Measurements from ENCODE around the gene USP22. TPM values are rescaled to one million over a fixed set of nuclear protein-coding genes. Genes with fewer than 3 reads are reported as not detected.
"Not testable (repeated sequence)": the region's sequence is repeated elsewhere in the genome, so short reads cannot be mapped to it uniquely, and the experiment has no call there.

USP22 gene
- total RNA-seq: 129 TPM

- Histone ChIP-seq H3K4me1 (ENCODE audit: insufficient read depth, low read length) (peaks cover 39% of the 10 kb centered on the region), H3K9me3 (ENCODE audit: low read depth, low read length) (no peaks in the 10 kb centered on the region), H3K4me3 (ENCODE audit: low read length) (peak within 1 kb of the TSS; percentile 95), H3K27me3 (ENCODE audit: insufficient read depth, low read length) (no peaks in the 10 kb centered on the region)
Observed at GRCh38 chr17:21042458-21043295, at the start of gene USP22. Gene USP22 (minus strand): TSS chr17:21043011. CDS start chr17:21042835, 176 bp downstream.

DNA sequence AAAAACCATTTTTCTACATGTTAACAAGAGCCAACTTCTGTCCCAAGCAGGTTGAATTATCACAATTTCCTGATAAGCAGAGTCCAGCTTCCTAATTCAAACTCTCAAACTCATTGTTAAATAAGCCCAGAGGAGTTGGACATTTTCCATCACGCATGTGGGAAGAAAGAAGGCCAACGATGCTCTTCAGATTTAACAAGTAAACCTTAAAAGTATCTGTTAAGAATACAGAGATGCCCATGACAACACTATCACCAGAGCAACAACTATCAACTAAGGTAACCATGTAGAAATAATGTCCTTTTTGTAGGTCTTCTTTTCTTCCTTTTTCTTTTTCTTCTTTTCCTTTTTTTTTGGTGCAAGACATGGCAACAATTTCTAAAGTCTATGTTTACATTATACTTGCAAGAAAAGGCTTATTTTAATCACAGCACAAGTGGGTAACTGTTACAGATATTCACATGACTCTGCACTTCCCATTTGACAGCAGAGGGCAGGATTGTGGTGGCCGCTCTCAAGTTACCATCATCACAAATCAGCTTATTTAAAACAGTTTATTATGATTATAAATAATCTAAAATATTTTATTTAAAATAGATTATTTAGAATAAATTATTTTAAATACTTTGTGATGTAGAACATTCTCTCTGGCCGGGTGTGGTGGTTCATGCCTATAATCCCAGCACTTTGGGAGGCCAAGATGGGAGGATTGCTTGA, 48.2 kb upstream of the USP22 start:
- no peak overlapping the region for H3K4me3 ChIP-seq (ENCODE audit: low read length)
- no peaks in the 10 kb centered on the region for H3K27me3 ChIP-seq (ENCODE audit: insufficient read depth, low read length)
- no peaks in the 10 kb centered on the region for H3K4me1 ChIP-seq (ENCODE audit: insufficient read depth, low read length)

DNA sequence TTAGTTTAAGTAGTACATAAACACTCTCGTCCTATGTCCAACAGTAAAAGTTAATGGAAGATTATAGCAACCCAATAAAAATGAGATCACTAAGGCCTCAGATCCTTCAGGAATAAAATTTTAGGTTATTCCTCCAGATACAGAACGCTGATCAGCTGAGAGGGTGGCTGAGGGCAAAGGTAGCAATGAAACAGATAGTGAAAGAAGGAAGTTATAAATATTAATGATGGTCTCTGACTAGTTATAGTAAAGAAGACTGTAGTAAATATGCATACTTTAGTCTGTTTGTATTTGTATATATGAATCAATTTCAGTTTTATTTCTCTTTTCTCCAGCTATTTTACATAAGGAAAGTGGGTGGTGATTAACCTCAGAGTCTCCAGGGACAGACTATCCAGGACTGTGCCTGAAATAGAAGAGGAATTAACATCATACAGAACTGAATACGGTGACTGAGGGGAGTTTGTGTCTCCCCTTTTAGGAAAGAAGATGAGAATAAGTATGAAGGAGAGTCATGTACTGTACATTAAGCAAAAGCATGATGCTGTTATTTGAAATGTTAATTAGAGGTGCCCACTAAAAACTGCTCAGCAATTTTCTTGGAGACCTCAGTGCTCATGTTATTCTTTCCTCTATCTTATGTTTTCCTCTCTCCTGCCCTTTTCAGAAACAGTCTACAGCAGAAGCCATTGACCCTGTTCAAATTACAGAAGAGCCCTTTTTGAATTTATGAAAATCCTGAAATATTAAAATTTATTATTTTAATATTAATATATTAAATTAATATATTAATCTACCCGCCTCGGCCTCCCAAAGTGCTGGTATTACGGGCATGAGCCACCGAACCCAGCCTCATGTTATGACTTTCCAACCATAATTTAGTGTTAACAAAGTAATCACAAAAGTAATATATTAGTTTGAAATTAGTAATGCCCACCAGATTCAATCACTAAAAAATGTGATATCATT, 47.4 kb upstream of the USP22 start:
- Histone ChIP-seq H3K9me3 (ENCODE audit: low read depth, low read length) (no peaks in the 10 kb centered on the region), H3K27me3 (ENCODE audit: insufficient read depth, low read length) (no peaks in the 10 kb centered on the region), H3K4me3 (ENCODE audit: low read length) (no peak overlapping the region), H3K4me1 (ENCODE audit: insufficient read depth, low read length) (no peaks in the 10 kb centered on the region)

More for the DNA sequence above, 48.2 kb upstream of the USP22 start:
- H3K9me3 ChIP-seq (ENCODE audit: low read depth, low read length): no peaks in the 10 kb centered on the region

DNA sequence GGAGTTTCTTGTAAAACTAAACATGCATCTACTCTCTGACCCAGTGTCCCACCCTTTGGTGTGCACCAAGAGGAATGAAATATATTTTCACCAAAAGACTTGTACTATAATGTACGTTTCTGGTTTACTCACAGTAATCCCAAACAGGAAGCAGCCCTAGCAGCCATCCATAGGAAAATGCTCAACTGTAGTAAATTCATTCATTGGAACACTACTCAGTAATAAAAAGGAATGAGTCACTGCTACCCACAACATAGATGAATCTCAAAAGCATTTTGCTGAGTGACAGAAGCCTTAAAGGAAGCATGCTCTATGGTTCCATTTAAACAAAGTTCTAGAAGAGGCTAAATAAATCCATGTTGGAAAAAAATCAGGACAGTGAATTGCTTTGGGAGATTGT, 46.3 kb upstream of the USP22 start:
- H3K4me1 ChIP-seq (ENCODE audit: insufficient read depth, low read length): no peaks in the 10 kb centered on the region
- H3K27me3 ChIP-seq (ENCODE audit: insufficient read depth, low read length): no peaks in the 10 kb centered on the region
- H3K9me3 ChIP-seq (ENCODE audit: low read depth, low read length): no peaks in the 10 kb centered on the region
- no peak overlapping the region for H3K4me3 ChIP-seq (ENCODE audit: low read length)

DNA sequence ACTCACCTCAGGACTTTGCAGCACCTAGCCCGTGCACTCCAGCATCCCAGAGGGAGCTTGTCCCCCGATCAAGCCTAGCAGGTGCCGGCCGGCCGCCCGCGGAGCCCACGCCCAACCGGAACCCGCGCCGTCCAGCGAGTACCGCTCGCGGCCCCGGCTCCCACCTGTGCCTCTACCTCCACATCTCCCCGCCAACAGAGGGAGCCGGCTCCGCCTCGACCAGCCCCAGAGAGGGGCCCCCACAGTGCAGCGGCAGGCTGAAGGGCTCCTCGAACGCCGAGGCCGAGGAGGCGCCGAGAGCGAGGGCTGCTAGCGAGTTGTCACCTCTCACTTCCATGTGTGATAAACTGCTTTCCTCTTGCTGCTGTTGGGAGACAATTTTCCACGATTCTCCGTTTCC, 42.9 kb upstream of the USP22 start:
- Histone ChIP-seq H3K4me1 (ENCODE audit: insufficient read depth, low read length) (no peaks in the 10 kb centered on the region), H3K27me3 (ENCODE audit: insufficient read depth, low read length) (no peaks in the 10 kb centered on the region), H3K4me3 (ENCODE audit: low read length) (no peak overlapping the region), H3K9me3 (ENCODE audit: low read depth, low read length) (no peaks in the 10 kb centered on the region)

DNA sequence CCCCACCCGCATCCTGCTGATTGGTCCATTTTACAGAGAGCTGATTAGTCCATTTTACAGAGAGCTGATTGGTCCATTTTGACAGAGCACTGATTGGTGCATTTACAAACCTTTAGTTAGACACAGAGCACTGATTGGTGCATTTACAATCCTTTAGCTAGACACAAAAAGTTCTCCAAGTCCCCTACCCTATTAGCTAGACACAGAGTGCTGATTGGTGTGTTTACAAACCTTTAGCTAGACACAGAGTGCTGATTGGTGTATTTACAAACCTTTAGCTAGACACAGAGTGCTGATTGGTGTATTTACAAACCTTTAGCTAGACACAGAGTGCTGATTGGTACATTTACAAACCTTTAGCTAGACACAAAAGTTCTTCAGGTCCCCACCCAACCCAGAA, 42.5 kb upstream of the USP22 start:
- not testable (repeated sequence) for H3K27me3 ChIP-seq (ENCODE audit: insufficient read depth, low read length); H3K4me3 ChIP-seq (ENCODE audit: low read length); H3K9me3 ChIP-seq (ENCODE audit: low read depth, low read length); H3K4me1 ChIP-seq (ENCODE audit: insufficient read depth, low read length)

DNA sequence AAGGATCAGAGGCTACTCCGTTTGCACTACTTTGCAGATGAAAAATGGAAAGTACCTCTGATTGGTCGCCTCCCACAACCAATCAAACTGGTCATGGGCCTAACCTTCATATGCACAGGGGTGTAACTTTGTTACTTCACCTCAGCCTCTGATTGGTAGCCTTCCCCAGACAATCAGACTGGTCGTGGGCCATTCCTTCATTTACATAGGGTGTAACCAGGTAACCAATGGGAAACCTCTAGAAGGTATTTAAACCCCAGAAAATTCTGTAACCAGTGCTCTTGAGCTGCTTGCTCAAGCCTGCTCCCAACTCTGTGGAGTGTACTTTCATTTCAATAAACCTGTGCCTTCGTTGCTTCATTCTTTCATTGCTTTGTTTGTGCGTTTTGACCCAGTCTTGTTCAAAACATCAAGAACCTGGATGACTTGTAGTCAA, 39.2 kb upstream of the USP22 start:
- H3K9me3 ChIP-seq (ENCODE audit: low read depth, low read length): no peaks in the 10 kb centered on the region
- H3K27me3 ChIP-seq (ENCODE audit: insufficient read depth, low read length): no peaks in the 10 kb centered on the region
- H3K4me3 ChIP-seq (ENCODE audit: low read length): no peak overlapping the region
- no peaks in the 10 kb centered on the region for H3K4me1 ChIP-seq (ENCODE audit: insufficient read depth, low read length)

GRCh38 chr17:21079196-21079595, 36.4 kb upstream of the USP22 start:
- H3K4me1 ChIP-seq (ENCODE audit: insufficient read depth, low read length): no peaks in the 10 kb centered on the region
- no peaks in the 10 kb centered on the region for H3K9me3 ChIP-seq (ENCODE audit: low read depth, low read length)
- H3K4me3 ChIP-seq (ENCODE audit: low read length): no peak overlapping the region
- H3K27me3 ChIP-seq (ENCODE audit: insufficient read depth, low read length): no peaks in the 10 kb centered on the region

DNA sequence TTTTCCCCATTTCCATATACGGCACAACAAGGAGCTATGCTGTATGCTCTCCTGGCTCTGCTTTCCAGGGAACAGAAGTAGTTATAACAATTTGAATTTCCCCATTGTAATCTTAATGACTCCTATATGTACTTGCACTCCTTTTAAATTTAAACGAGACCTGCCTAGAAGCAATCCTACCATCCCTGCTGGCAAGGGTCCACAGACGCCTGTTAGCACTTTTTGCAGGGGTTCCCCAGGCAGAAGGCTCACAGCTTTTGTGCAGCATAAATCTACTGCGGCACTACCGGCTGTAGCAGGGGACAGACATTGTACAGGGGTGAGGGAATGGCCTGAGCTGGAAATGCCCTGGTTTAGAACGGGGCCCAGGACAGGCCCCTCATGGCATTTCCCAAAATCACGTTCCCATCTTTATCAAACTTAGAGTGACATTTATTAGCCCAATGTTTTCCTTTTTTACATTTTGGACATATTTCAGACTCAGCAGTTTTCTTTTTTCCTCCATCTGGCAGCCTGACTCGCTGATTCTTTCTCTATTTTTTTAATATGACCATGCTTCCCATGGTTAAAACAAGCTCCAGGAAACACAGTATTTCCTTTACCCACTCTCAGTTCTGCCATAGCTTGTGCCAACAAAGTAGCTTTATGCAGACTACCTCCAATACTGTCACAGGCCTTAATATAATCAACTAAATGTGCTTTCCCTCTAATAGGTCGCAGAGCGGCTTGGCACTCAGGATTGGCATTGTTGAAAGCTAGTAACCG, 35.4 kb upstream of the USP22 start:
- Histone ChIP-seq H3K9me3 (ENCODE audit: low read depth, low read length) (no peaks in the 10 kb centered on the region), H3K27me3 (ENCODE audit: insufficient read depth, low read length) (no peaks in the 10 kb centered on the region), H3K4me1 (ENCODE audit: insufficient read depth, low read length) (no peaks in the 10 kb centered on the region), H3K4me3 (ENCODE audit: low read length) (no peak overlapping the region)

GRCh38 chr17:21077281-21077680, 34.5 kb upstream of the USP22 start:
- no peaks in the 10 kb centered on the region for H3K27me3 ChIP-seq (ENCODE audit: insufficient read depth, low read length)
- H3K4me1 ChIP-seq (ENCODE audit: insufficient read depth, low read length): no peaks in the 10 kb centered on the region

DNA sequence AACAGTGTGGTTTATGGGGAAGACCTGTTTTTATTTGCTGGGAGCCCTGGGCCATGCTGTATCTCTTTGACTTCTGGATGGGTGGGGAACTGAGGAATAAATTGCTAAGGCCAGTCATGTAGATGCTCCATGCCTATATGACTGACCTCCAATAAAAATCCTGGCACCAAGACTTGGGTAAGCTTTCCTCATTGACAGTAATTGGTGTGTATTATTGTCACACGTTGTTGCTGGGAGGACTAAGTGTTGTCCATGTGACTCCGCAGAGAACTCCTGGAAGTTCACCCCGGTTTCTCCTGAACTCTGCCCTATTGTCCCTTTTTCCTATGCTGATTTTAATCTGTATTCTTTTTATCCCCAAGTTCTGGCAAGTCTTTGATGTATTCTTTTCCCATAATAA, 33.4 kb upstream of the USP22 start:
- Histone ChIP-seq H3K27me3 (ENCODE audit: insufficient read depth, low read length) (no peaks in the 10 kb centered on the region), H3K4me1 (ENCODE audit: insufficient read depth, low read length) (no peaks in the 10 kb centered on the region), H3K4me3 (ENCODE audit: low read length) (no peak overlapping the region), H3K9me3 (ENCODE audit: low read depth, low read length) (no peaks in the 10 kb centered on the region)

More at GRCh38 chr17:21077281-21077680, 34.5 kb upstream of the USP22 start:
- no peak overlapping the region for H3K4me3 ChIP-seq (ENCODE audit: low read length)
- H3K9me3 ChIP-seq (ENCODE audit: low read depth, low read length): no peaks in the 10 kb centered on the region

- H3K4me1 ChIP-seq (ENCODE audit: insufficient read depth, low read length): no peaks in the 10 kb centered on the region
- no peaks in the 10 kb centered on the region for H3K9me3 ChIP-seq (ENCODE audit: low read depth, low read length)
- no peak overlapping the region for H3K4me3 ChIP-seq (ENCODE audit: low read length)
- H3K27me3 ChIP-seq (ENCODE audit: insufficient read depth, low read length): no peaks in the 10 kb centered on the region
Observed at GRCh38 chr17:21075739-21076085, 32.9 kb upstream of the USP22 start.

- Histone ChIP-seq H3K4me1 (ENCODE audit: insufficient read depth, low read length) (no peaks in the 10 kb centered on the region), H3K9me3 (ENCODE audit: low read depth, low read length) (no peaks in the 10 kb centered on the region), H3K27me3 (ENCODE audit: insufficient read depth, low read length) (no peaks in the 10 kb centered on the region), H3K4me3 (ENCODE audit: low read length) (no peak overlapping the region)
Observed at GRCh38 chr17:21072745-21073197, 30.0 kb upstream of the USP22 start.

- no peak overlapping the region for H3K4me3 ChIP-seq (ENCODE audit: low read length)
- H3K9me3 ChIP-seq (ENCODE audit: low read depth, low read length): no peaks in the 10 kb centered on the region
- H3K4me1 ChIP-seq (ENCODE audit: insufficient read depth, low read length): no peaks in the 10 kb centered on the region
- no peaks in the 10 kb centered on the region for H3K27me3 ChIP-seq (ENCODE audit: insufficient read depth, low read length)
Observed at GRCh38 chr17:21066394-21066793, 23.6 kb upstream of the USP22 start.

Measured in mononuclear cell (primary cell).